Measurements from ENCODE around the gene DEUP1. TPM values are rescaled to one million over a fixed set of nuclear protein-coding genes. Genes with fewer than 3 reads are reported as not detected.

DEUP1 gene
- total and polyA plus RNA-seq, 9 of the 15 experiments (the other 6 are each of a cell fraction or from before 2014, with no cell fraction given), result 1.4 to 10.9 (median 9.3) TPM

DNA sequence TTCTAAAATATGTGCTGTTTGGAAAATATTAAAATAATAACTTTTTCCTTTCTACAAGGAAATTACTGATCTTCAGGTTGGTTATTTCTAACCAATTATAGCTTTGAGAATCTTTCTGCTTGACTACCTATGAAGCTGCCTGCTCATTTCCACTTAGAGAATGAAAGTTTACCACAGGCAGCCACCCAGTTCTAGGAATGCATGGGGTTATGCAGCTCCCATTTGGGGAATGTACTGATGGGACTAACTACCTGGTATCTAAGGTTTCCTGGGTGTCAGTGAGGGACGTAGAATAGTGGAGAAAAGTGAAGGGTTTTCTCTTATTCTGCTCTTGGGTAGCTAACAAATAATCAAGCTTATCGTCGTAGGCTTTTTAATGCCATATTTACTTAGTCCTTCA, 73.4 kb downstream of the DEUP1 start:
- no peak overlapping the region for H3K27ac ChIP-seq (ENCODE audit: extremely low read depth, low read depth, low read length)
- peak; percentile 11 for FAIRE-seq
- TF ChIP-seq ZNF766 (CRISPR knock-in tag; conservative IDR thresholded peaks at IDR 0.05) (no peak), RBFOX2 (IDR thresholded peaks at IDR 0.05; ENCODE audit: low read depth, low read length) (no peak)
- TF ChIP-seq, protein P1, sequence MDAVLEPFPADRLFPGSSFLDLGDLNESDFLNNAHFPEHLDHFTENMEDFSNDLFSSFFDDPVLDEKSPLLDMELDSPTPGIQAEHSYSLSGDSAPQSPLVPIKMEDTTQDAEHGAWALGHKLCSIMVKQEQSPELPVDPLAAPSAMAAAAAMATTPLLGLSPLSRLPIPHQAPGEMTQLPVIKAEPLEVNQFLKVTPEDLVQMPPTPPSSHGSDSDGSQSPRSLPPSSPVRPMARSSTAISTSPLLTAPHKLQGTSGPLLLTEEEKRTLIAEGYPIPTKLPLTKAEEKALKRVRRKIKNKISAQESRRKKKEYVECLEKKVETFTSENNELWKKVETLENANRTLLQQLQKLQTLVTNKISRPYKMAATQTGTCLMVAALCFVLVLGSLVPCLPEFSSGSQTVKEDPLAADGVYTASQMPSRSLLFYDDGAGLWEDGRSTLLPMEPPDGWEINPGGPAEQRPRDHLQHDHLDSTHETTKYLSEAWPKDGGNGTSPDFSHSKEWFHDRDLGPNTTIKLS (IDR thresholded peaks at IDR 0.05; ENCODE audit: borderline replicate concordance, low read depth), result no peak
- no peak overlapping the region for H3K4me3 ChIP-seq
- in situ Hi-C loops (cut with MboI) (no loop called here), intact Hi-C loops (cut with micrococcal nuclease) (no loop called here)
- no peak overlapping the region for H3K9ac ChIP-seq (ENCODE audit: insufficient read depth in 1 of 2, low read depth in 2 of 2, low read length in 2 of 2)
- H3K9me1 ChIP-seq (ENCODE audit: control insufficient read depth, insufficient read depth, low read length), result no peaks in the 10 kb centered on the region
- DNase-seq (ENCODE audit: extremely low read depth in 1 of 4, low spot score in 3 of 4), result no peak
- ATAC-seq, result no peak
- no peaks in the 10 kb centered on the region for H4K20me1 ChIP-seq (replicated peaks; ENCODE audit: control insufficient read depth, insufficient read depth, low read length)
- BruUV-seq (replicated peaks), result no TSS peak
- H3K4me2 ChIP-seq (ENCODE audit: insufficient read depth, low read length), result no peak overlapping the region
- CTCF ChIA-PET (ENCODE audit: low intra/inter-chr PET ratio), result no interaction called here
- H3K4me1 ChIP-seq (replicated peaks in 1 of 2; ENCODE audit: control insufficient read depth in 2 of 2, insufficient read depth in 2 of 2, low read length in 2 of 2), result no peaks in the 10 kb centered on the region
- H3K9me3 ChIP-seq (replicated peaks; ENCODE audit: control insufficient read depth, insufficient read depth, low read depth, low read length), result no peaks in the 10 kb centered on the region
- WGBS (ENCODE audit: insufficient coverage, low coverage, missing lambda C conversion rate), result 40% methylated on average over 3 of the region's 3 CpGs
- no peaks in the 10 kb centered on the region for H3K27me3 ChIP-seq (ENCODE audit: control insufficient read depth in 2 of 2, insufficient read depth in 2 of 2, low read length in 2 of 2)
- no peaks in the 10 kb centered on the region for H3K79me2 ChIP-seq (ENCODE audit: control insufficient read depth, insufficient read depth, low read length)
- H3K36me3 ChIP-seq (ENCODE audit: control insufficient read depth, insufficient read depth, low read length), result no peaks in the 10 kb centered on the region
- POLR2A ChIA-PET, result no interaction called here
- no peak overlapping the region for H2AFZ ChIP-seq (ENCODE audit: low read depth, low read length)

DNA sequence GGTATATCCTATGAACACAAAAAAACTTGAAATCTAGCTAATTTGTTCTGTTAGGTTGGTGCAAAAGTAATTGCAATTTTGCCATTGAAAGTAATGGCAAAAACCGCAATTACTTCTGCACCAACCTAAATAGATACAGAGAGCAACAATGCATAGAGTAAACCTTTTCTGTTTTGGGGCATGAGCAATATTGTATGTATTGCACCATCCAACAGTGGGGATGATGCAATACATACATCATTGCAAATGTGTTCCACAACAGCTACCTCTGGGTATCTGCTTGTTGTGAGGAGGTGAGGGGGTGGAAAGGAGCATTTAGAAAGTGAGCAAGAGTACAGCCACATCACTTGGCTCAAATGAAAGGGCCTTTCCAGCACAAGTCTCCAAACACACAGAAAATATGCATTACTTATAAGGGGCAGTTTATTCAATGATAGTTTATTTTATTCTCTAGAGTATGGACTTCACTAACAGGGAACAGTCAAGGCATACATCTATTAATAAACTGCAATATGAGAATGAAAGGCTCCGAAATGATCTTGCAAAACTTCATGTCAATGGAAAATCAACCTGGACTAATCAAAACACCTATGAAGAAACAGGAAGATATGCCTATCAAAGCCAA, 77.3 kb downstream of the DEUP1 start:
- ChIA-PET CTCF (ENCODE audit: low intra/inter-chr PET ratio) (interaction anchor here (0.6 kb wide), 1 partner anchor 23 kb away, joined by 3 read pairs; no protein-coding TSS in a partner anchor), POLR2A (no interaction called here)
- H3K4me1 ChIP-seq (replicated peaks in 1 of 2; ENCODE audit: control insufficient read depth in 2 of 2, insufficient read depth in 2 of 2, low read length in 2 of 2), result no peaks in the 10 kb centered on the region
- intact Hi-C loops (cut with micrococcal nuclease), result no loop called here
- DNase-seq (ENCODE audit: extremely low read depth in 1 of 4, low spot score in 3 of 4), result peak in 2 of 4 experiments; percentile 7 to 18
- no peak overlapping the region for H3K4me2 ChIP-seq (ENCODE audit: insufficient read depth, low read length)
- no peaks in the 10 kb centered on the region for H3K9me3 ChIP-seq (replicated peaks; ENCODE audit: control insufficient read depth, insufficient read depth, low read depth, low read length)
- H4K20me1 ChIP-seq (replicated peaks; ENCODE audit: control insufficient read depth, insufficient read depth, low read length), result no peaks in the 10 kb centered on the region
- H3K36me3 ChIP-seq (ENCODE audit: control insufficient read depth, insufficient read depth, low read length), result no peaks in the 10 kb centered on the region
- in situ Hi-C loops (cut with MboI), result no loop called here
- no peaks in the 10 kb centered on the region; a peak in 1 of 5 replicates for H3K27me3 ChIP-seq (ENCODE audit: control insufficient read depth in 2 of 2, insufficient read depth in 2 of 2, low read length in 2 of 2)
- H3K79me2 ChIP-seq (ENCODE audit: control insufficient read depth, insufficient read depth, low read length), result no peaks in the 10 kb centered on the region
- no peaks in the 10 kb centered on the region for H3K9me1 ChIP-seq (ENCODE audit: control insufficient read depth, insufficient read depth, low read length)
- H3K4me3 ChIP-seq, result no peak overlapping the region
- no peak overlapping the region for H3K9ac ChIP-seq (ENCODE audit: insufficient read depth in 1 of 2, low read depth in 2 of 2, low read length in 2 of 2)
- WGBS (ENCODE audit: insufficient coverage, low coverage, missing lambda C conversion rate), result 14% methylated on average over 2 of the region's 2 CpGs
- ATAC-seq, result peak; percentile 89
- no peak overlapping the region for H3K27ac ChIP-seq (ENCODE audit: extremely low read depth, low read depth, low read length)
- FAIRE-seq, result peak; percentile 29
- no peak overlapping the region for H2AFZ ChIP-seq (ENCODE audit: low read depth, low read length)
- BruUV-seq (replicated peaks), result no TSS peak
- TF ChIP-seq ZC3H4 (CRISPR knock-in tag; IDR thresholded peaks at IDR 0.05; ENCODE audit: borderline replicate concordance) (no peak), MTF1 (CRISPR knock-in tag; IDR thresholded peaks at IDR 0.05; ENCODE audit: borderline replicate concordance) (no peak), ZBTB9 (CRISPR knock-in tag; IDR thresholded peaks at IDR 0.05) (no peak), HNRNPLL (IDR thresholded peaks at IDR 0.05; ENCODE audit: low read depth, low read length, poor library complexity, severe bottlenecking) (no peak), HDAC1 (IDR thresholded peaks at IDR 0.05) (no peak)
- TF ChIP-seq, protein P2, sequence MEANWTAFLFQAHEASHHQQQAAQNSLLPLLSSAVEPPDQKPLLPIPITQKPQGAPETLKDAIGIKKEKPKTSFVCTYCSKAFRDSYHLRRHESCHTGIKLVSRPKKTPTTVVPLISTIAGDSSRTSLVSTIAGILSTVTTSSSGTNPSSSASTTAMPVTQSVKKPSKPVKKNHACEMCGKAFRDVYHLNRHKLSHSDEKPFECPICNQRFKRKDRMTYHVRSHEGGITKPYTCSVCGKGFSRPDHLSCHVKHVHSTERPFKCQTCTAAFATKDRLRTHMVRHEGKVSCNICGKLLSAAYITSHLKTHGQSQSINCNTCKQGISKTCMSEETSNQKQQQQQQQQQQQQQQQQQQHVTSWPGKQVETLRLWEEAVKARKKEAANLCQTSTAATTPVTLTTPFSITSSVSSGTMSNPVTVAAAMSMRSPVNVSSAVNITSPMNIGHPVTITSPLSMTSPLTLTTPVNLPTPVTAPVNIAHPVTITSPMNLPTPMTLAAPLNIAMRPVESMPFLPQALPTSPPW (CRISPR knock-in tag; IDR thresholded peaks at IDR 0.05), result no peak
